Right cardiac atrium (tissue), 5 donors: ENCODE measurements around the gene UTY. TPM values are rescaled to one million over a fixed set of nuclear protein-coding genes. Genes with fewer than 3 reads are reported as not detected.

Source experiments
- ATAC-seq, 2 donors: fragments of 200-7000 bp; cut with Tn5 transposase; one replicate each; pipeline versions ENCODE4 v1.8.0 to v1.9.1; 2020; ENCODE audit warnings: moderate library complexity in 2 of 2, mild to moderate bottlenecking in 1 of 2
- DNase-seq, 3 donors: peaks; one replicate each; pipeline ENCODE4 v3.0.0-alpha.2; 2020
- H3K27ac ChIP-seq: one replicate; pipeline ENCODE4 v1.5.1; 2013; ENCODE audit warnings: mild to moderate bottlenecking, low read length, control low read depth, moderate library complexity
- H3K27me3 ChIP-seq: one replicate; pipeline ENCODE4 v1.6.1; 2013; ENCODE audit not compliant: control insufficient read depth, insufficient read depth
- H3K4me1 ChIP-seq: one replicate; pipeline ENCODE4 v1.6.1; 2013; ENCODE audit warnings: low read length; ENCODE audit not compliant: control insufficient read depth, insufficient read depth
- H3K4me3 ChIP-seq: one replicate; pipeline ENCODE4 v1.5.1; 2013; ENCODE audit warnings: low read length, control low read depth
- H3K9me3 ChIP-seq: one replicate; pipeline ENCODE4 v1.6.1; 2013; ENCODE audit warnings: low read length; ENCODE audit not compliant: control insufficient read depth
- WGBS: extraction: QIAGEN DNeasy Blood & Tissue Kit; methylation state at CpG from one replicate; pipeline ENCODE4 v1.1.7; 2013; 5-methylcytosine and 5-hydroxymethylcytosine counted together
- intact Hi-C, 4 donors: fragments of 100-400 bp; cut with DNase I; formaldehyde crosslinking; loops; one replicate each; pipeline versions ENCODE4 v1.11.0 to v1.14.0; 2022 to 2023
- long read RNA-seq, 4 donors: library from polyadenylated mRNA; unstranded; transcript quantifications; one replicate each; pipeline ENCODE4 v2.0.0, GENCODE V29; 2020 to 2021
- polyA plus RNA-seq: library from polyadenylated mRNA; stranded (reverse); fragments of 200-250 nt; gene quantifications from one replicate; pipeline ENCODE4 v1.2.3, GENCODE V29; 2013
- total RNA-seq, 4 donors: library from RNA; stranded (reverse); fragmentation: NEBNext Ultra II Directional; extraction: Animal tissue kit (Norgen Biotek cat#: 25700); gene quantifications; one replicate each; pipeline ENCODE4 v1.2.1, GENCODE V29; 2021
- donor health status: healthy with polysubstance abuse.
- donor health status: DM: no; HTN: yes; CAD: no.
- donor health status: DM: no; HTN: no; CAD: no.
- donor health status: DM: no; HTN: yes; CAD: no; lungs with severe emphysema.
- donor health status: DM: yes; HTN: yes; CAD: no.

The UTY gene
- 10 to 100 TPM in 2 of 4 donors, not detected in 2; 14.3 to 14.6 TPM for total RNA-seq
- 3.2 TPM for polyA plus RNA-seq
- long read RNA-seq, donor 1, full-length matches to known transcripts, result 3 of 11 reads
- long read RNA-seq, donor 1, partial matches to known transcripts, result 1 of 11 reads
- long read RNA-seq, donor 1, other reads (novel, unspliced or antisense), result 7 of 11 reads
- long read RNA-seq, donor 2, full-length matches to known transcripts, result 3 of 5 reads
- long read RNA-seq, donor 2, partial matches to known transcripts, result 1 of 5 reads
- long read RNA-seq, donor 2, other reads (novel, unspliced or antisense), result 1 of 5 reads
- long read RNA-seq, donor 3, result 0 reads
- long read RNA-seq, donor 4, result 0 reads

GRCh38 chrY:13479828-13480227 lies at the start of gene UTY:
TSS of gene UTY (minus strand) at chrY:13480033. CDS start at chrY:13479665, 368 bp downstream.
- ATAC-seq (peak in 1 of 2 donors; percentile 99), DNase-seq (peak in 1 of 3 donors; percentile 95)
- intact Hi-C loops, result no loop called here
- under 1% methylated on average over 18 of the region's 18 CpGs for WGBS
- Histone ChIP-seq H3K9me3 (no peaks in the 10 kb centered on the region), H3K27ac (peak within 1 kb of the TSS; percentile 99), H3K4me1 (no peaks in the 10 kb centered on the region), H3K4me3 (peak within 1 kb of the TSS; percentile 97), H3K27me3 (no peaks in the 10 kb centered on the region)

DNA sequence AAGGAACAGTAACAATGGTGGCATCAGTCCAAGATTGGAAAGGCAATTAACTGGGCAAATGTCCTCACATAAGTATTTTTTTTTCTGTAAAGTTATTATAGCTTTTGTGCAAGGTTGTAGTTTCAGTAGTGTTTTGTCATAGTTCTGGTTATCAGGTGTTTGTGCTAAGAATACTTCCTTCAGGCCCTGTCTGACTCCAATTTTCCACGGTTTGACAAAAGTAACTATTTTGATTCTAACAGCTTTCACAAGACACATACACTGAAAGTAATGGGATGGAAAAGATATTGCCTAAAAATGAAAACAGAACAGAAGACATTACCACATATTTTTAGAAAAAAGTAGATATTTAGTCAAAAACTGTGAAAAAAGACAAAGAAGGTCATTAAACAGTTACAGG lies 40.6 kb upstream of the UTY start:
- no peak for DNase-seq
- no peaks in the 10 kb centered on the region for H3K9me3 ChIP-seq
- WGBS, result 42% methylated on average over 1 of the region's 1 CpG
- no peaks in the 10 kb centered on the region for H3K4me1 ChIP-seq
- intact Hi-C loops, result no loop called here
- no peaks in the 10 kb centered on the region for H3K27me3 ChIP-seq
- no peak for ATAC-seq
- no peak overlapping the region for H3K4me3 ChIP-seq
- no peak overlapping the region for H3K27ac ChIP-seq

GRCh38 chrY:13501215-13501614 lies 21.4 kb upstream of the UTY start:
- DNase-seq, result no peak
- intact Hi-C loops, result no loop called here
- no peak for ATAC-seq
- H3K4me1 ChIP-seq, result no peaks in the 10 kb centered on the region
- no peaks in the 10 kb centered on the region for H3K27me3 ChIP-seq
- H3K4me3 ChIP-seq, result no peak overlapping the region
- WGBS, result 76% methylated on average over 1 of the region's 1 CpG
- no peaks in the 10 kb centered on the region for H3K9me3 ChIP-seq
- H3K27ac ChIP-seq, result no peak overlapping the region

DNA sequence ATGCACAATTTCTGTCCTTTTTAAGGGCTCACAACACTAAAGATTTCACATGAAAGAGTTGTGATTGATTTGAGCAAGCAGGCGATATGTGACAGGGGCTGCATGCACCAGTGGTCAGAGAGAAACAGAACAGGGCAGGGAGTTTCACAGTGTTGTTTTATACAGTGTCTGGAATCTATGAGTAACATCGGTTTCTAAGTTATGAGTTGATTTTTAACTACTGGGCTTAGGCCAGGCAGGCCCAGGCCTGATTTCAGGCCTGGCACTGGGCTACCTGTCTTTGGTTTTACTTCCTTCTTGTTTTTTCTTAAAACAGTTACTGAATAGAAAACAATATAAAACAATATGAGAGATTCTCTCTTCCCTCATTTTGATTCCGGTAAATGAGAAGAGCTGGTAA lies 13.9 kb upstream of the UTY start:
- ATAC-seq (no peak), DNase-seq (no peak)
- Histone ChIP-seq H3K27me3 (no peaks in the 10 kb centered on the region), H3K9me3 (no peaks in the 10 kb centered on the region), H3K4me3 (no peak overlapping the region), H3K4me1 (no peaks in the 10 kb centered on the region), H3K27ac (no peak overlapping the region)
- 88% methylated on average over 3 of the region's 3 CpGs for WGBS
- intact Hi-C loops, result no loop called here

DNA sequence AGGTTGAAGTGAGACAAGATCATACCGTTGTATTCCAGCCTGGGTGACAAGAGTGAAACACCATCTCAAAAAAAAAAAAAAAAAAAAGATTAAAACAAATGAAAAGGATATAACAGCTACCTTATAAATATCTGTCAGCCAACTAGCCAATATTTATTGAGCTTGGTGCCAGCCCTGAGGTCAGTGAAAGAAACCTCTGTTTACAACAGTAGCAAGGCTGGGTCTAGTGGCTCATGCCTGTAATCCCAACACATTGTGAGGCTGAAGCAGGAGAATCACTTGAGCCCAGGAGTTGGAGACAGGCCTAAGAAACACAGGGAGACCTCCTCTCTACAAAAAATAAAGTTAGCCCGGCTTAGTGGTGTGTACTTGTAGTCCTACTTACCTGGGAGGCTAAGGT lies 12.6 kb upstream of the UTY start:
- Histone ChIP-seq H3K4me1 (no peaks in the 10 kb centered on the region), H3K27me3 (no peaks in the 10 kb centered on the region), H3K9me3 (no peaks in the 10 kb centered on the region), H3K27ac (no peak overlapping the region), H3K4me3 (no peak overlapping the region)
- WGBS, result 98% methylated on average over 2 of the region's 2 CpGs
- DNase-seq (no peak), ATAC-seq (no peak)
- intact Hi-C loops, result no loop called here

GRCh38 chrY:13488738-13489137 lies 8.9 kb upstream of the UTY start:
- ATAC-seq, result no peak
- Histone ChIP-seq H3K4me3 (no peak overlapping the region), H3K27ac (no peak overlapping the region), H3K4me1 (no peaks in the 10 kb centered on the region), H3K9me3 (no peaks in the 10 kb centered on the region), H3K27me3 (no peaks in the 10 kb centered on the region)
- WGBS, result 50% methylated on average over 1 of the region's 1 CpG
- intact Hi-C loops, result no loop called here
- DNase-seq, result no peak

GRCh38 chrY:13479121-13479711 lies 617 bp downstream of the UTY start:
- Histone ChIP-seq H3K27me3 (no peaks in the 10 kb centered on the region), H3K27ac (peak overlapping the region; percentile 99), H3K9me3 (no peaks in the 10 kb centered on the region), H3K4me3 (peak overlapping the region; percentile 97), H3K4me1 (no peaks in the 10 kb centered on the region)
- ATAC-seq (peak in 1 of 2 donors; percentile 59), DNase-seq (peak in 1 of 3 donors; percentile 68)
- WGBS, result under 1% methylated on average over 34 of the region's 34 CpGs
- intact Hi-C loops, result no loop called here

DNA sequence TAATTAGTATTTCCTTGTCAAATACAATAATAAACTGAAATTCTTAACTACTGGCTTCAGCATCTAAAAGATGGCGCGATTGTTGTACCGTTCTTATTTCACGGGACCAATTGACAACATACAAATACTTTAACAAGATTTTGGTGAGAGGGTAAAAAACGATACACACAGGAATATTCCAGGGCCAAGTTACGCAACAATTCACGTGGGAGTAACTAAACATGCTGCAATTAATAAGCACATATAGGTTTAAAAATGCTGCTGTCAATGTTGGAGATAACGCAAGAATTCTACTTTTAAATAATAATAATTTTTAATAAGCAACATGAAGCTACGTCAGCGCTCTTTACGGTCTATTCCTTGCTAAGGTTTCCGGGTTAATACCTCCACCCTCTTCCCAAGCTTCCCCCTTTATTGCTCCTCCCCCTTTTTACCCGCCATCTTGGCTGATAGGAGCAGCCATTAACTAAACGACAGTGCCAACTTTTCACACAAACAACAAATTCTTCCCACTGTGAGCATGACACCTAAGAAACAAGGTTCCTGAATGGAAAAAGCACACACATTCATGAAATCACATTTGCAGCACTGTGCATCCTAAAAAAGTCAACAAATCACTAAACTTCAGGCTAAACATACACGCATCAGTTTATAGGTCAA lies 1.6 kb downstream of the UTY start:
- Histone ChIP-seq H3K4me1 (no peaks in the 10 kb centered on the region), H3K9me3 (no peaks in the 10 kb centered on the region), H3K27ac (peak overlapping the region; percentile 37), H3K27me3 (no peaks in the 10 kb centered on the region), H3K4me3 (peak overlapping the region; percentile 97)
- WGBS, result under 1% methylated on average over 15 of the region's 15 CpGs
- intact Hi-C loops, result no loop called here
- DNase-seq (no peak), ATAC-seq (peak in 1 of 2 donors; percentile 79)

DNA sequence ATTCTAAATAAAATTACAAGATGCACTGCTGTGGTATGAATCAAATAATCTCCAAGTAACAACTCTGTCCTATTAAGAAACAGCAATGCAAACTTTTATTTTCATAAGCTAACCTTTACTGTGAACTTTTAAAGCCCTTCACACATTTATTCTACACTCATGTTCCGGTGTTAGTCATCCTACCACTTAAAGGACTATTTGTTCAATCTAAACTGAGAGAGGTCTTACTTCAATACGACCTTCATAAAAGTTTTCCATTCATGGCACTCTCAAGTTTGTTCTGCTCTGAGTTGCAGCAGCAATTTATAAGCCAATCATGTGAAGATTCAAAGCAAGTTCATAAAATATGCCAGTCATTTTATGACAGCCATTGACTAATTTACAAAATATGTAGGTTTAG lies 4.8 kb downstream of the UTY start:
- 56% methylated on average over 2 of the region's 2 CpGs for WGBS
- intact Hi-C loops, result no loop called here
- no peak for ATAC-seq
- Histone ChIP-seq H3K27ac (no peak overlapping the region), H3K4me1 (no peaks in the 10 kb centered on the region), H3K4me3 (no peak overlapping the region), H3K27me3 (no peaks in the 10 kb centered on the region), H3K9me3 (no peaks in the 10 kb centered on the region)
- DNase-seq, result no peak

DNA sequence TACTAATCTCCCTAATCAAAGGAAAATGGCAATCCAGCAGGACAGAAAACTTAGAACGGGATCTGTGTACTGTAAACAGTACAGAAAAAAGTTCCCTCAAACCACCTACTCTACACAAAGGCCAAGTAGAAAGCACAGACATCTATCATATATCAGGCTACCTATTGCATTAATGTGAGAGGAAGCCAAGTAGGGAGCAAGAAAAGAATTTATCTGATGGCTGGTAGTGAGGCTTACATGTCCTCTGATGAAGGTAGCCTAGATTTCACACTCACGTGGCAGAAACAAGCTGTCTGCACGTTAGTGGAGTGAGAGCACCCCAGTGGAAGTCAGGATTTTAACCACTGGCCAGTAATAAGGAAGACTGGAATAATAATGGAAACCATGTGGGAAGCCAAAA lies 28.3 kb downstream of the UTY start:
- no peak overlapping the region for H3K4me3 ChIP-seq
- peaks cover 4% of the 10 kb centered on the region for H3K4me1 ChIP-seq
- H3K9me3 ChIP-seq, result no peaks in the 10 kb centered on the region
- intact Hi-C loops, result no loop called here
- no peaks in the 10 kb centered on the region for H3K27me3 ChIP-seq
- DNase-seq (no peak), ATAC-seq (no peak)
- WGBS, result 51% methylated on average over 3 of the region's 3 CpGs
- H3K27ac ChIP-seq, result no peak overlapping the region

DNA sequence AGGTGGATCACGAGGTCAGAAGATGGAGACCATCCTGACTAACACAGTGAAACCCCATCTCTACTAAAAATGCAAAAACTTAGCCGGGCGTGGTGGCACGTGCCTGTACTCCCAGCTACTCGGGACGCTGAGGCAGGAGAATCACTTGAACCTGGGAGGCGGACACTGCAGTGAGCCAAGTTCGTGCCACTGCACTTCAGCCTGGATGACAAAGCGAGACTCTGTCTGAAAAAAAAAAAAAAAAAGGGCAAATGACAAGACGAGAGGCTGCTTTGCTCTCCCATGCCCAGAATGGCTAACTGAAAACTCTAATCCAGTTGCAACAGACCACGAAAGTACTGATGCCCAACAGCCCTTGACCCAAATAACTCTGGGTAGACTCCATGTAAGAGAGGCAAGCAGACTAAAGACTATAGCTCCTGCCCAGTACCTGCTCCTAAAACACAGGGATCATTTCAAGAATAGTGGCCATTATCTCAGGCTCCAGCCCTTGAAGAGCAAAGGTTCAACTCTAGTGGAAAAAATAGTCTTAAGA lies 29.2 kb downstream of the UTY start:
- ATAC-seq (no peak), DNase-seq (no peak)
- intact Hi-C loops, result no loop called here
- WGBS, result 79% methylated on average over 11 of the region's 11 CpGs
- Histone ChIP-seq H3K4me1 (peaks cover 4% of the 10 kb centered on the region), H3K27ac (no peak overlapping the region), H3K4me3 (no peak overlapping the region), H3K27me3 (no peaks in the 10 kb centered on the region), H3K9me3 (no peaks in the 10 kb centered on the region)
